ENCODE data around the gene MRPL38. TPM values are rescaled to one million over a fixed set of nuclear protein-coding genes. Genes with fewer than 3 reads are reported as not detected.

MRPL38 gene
- total RNA-seq, 1 experiment from 2014 or later: 33.5 TPM

- H3K9me2 ChIP-seq (replicated peaks; ENCODE audit: insufficient read depth, low read length): no peaks in the 10 kb centered on the region
- H2AFZ ChIP-seq (ENCODE audit: low read length): no peak overlapping the region
- H3K36me3 ChIP-seq (ENCODE audit: insufficient read depth, low read length): no peaks in the 10 kb centered on the region
- no peak overlapping the region for H3K27ac ChIP-seq (ENCODE audit: low read length)
- H3K79me2 ChIP-seq (ENCODE audit: low read length): peaks cover 12% of the 10 kb centered on the region
- peaks cover 17% of the 10 kb centered on the region for H3K4me1 ChIP-seq (ENCODE audit: low read length)
- no peak overlapping the region for H3K9ac ChIP-seq (ENCODE audit: low read length)
- H3K4me3 ChIP-seq (ENCODE audit: low read length): no peak overlapping the region
- no peak for DNase-seq
- H3K4me2 ChIP-seq (ENCODE audit: low read depth, low read length, poor library complexity, severe bottlenecking): no peak overlapping the region
- no peaks in the 10 kb centered on the region for H4K20me1 ChIP-seq (ENCODE audit: insufficient read depth, low read depth, low read length)
- H3K27me3 ChIP-seq (ENCODE audit: low read length): no peaks in the 10 kb centered on the region
- no peaks in the 10 kb centered on the region for H3K9me3 ChIP-seq (ENCODE audit: low read length)
These were observed 33.0 kb upstream of the MRPL38 start for GRCh38 chr17:75937652-75938051.

DNA sequence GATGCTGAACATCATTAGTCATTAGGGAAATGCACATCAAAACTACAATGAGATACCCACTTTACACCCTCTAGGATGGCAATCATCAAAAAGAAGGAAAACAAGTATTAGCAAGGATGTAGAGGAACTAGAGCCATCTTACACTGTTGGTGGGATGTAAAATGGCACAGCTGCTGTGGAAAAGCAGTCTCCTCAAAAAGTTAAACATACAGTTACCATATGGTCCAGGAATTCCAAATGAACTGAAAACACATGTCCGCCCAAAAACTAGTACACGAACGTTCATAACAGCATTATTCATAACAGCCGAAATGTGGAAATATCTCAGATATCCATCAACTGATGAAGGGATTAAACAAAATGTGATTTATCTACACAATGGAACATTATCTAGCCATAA, 29.1 kb upstream of the MRPL38 start:
- H3K4me2 ChIP-seq (ENCODE audit: low read depth, low read length, poor library complexity, severe bottlenecking): no peak overlapping the region
- no peaks in the 10 kb centered on the region for H3K79me2 ChIP-seq (ENCODE audit: low read length)
- no peaks in the 10 kb centered on the region for H3K9me2 ChIP-seq (replicated peaks; ENCODE audit: insufficient read depth, low read length)
- no peaks in the 10 kb centered on the region for H3K9me3 ChIP-seq (ENCODE audit: low read length)
- no peak overlapping the region for H3K9ac ChIP-seq (ENCODE audit: low read length)
- H3K27ac ChIP-seq (ENCODE audit: low read length): no peak overlapping the region
- H3K4me1 ChIP-seq (ENCODE audit: low read length): no peaks in the 10 kb centered on the region
- H3K4me3 ChIP-seq (ENCODE audit: low read length): no peak overlapping the region
- no peak for DNase-seq
- H4K20me1 ChIP-seq (ENCODE audit: insufficient read depth, low read depth, low read length): no peaks in the 10 kb centered on the region
- H3K27me3 ChIP-seq (ENCODE audit: low read length): no peaks in the 10 kb centered on the region
- no peak overlapping the region for H2AFZ ChIP-seq (ENCODE audit: low read length)
- no peaks in the 10 kb centered on the region; the same call in 1 of the 2 replicates for H3K36me3 ChIP-seq (ENCODE audit: insufficient read depth, low read length)

GRCh38 chr17:75932852-75933251, 28.2 kb upstream of the MRPL38 start:
- no peak overlapping the region for H2AFZ ChIP-seq (ENCODE audit: low read length)
- no peak overlapping the region for H3K9ac ChIP-seq (ENCODE audit: low read length)
- H3K4me1 ChIP-seq (ENCODE audit: low read length): no peaks in the 10 kb centered on the region
- no peak overlapping the region for H3K4me2 ChIP-seq (ENCODE audit: low read depth, low read length, poor library complexity, severe bottlenecking)
- no peaks in the 10 kb centered on the region for H3K9me2 ChIP-seq (replicated peaks; ENCODE audit: insufficient read depth, low read length)
- no peak overlapping the region for H3K4me3 ChIP-seq (ENCODE audit: low read length)
- DNase-seq: no peak
- no peaks in the 10 kb centered on the region for H4K20me1 ChIP-seq (ENCODE audit: insufficient read depth, low read depth, low read length)
- no peaks in the 10 kb centered on the region; the same call in 1 of the 2 replicates for H3K36me3 ChIP-seq (ENCODE audit: insufficient read depth, low read length)
- no peaks in the 10 kb centered on the region for H3K79me2 ChIP-seq (ENCODE audit: low read length)
- H3K27ac ChIP-seq (ENCODE audit: low read length): no peak overlapping the region
- H3K27me3 ChIP-seq (ENCODE audit: low read length): no peaks in the 10 kb centered on the region
- H3K9me3 ChIP-seq (ENCODE audit: low read length): no peaks in the 10 kb centered on the region

DNA sequence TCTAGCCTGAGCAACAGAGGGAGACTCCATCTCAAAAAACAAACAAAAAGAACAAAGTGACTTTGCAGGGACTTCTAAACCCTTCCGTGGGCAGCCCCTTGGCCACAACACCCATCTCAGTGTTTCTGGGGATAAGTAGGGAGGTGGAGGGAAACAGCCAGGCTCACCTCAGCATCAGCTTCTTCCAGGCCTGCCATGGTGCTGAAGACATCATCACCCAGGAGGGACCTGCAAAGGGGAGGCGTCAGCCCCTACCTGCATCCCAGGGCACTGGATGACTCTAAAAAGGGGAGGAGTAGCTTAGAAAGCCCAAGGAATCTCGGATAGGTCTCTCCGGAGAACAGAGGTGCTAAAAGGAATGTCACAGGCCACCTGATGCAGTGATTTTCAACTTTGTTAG, 26.4 kb upstream of the MRPL38 start:
- DNase-seq: no peak
- H4K20me1 ChIP-seq (ENCODE audit: insufficient read depth, low read depth, low read length): no peaks in the 10 kb centered on the region
- H3K79me2 ChIP-seq (ENCODE audit: low read length): no peaks in the 10 kb centered on the region
- H3K4me3 ChIP-seq (ENCODE audit: low read length): no peak overlapping the region
- no peaks in the 10 kb centered on the region for H3K9me2 ChIP-seq (replicated peaks; ENCODE audit: insufficient read depth, low read length)
- no peak overlapping the region for H3K27ac ChIP-seq (ENCODE audit: low read length)
- H3K9ac ChIP-seq (ENCODE audit: low read length): no peak overlapping the region
- no peaks in the 10 kb centered on the region for H3K27me3 ChIP-seq (ENCODE audit: low read length)
- no peaks in the 10 kb centered on the region for H3K4me1 ChIP-seq (ENCODE audit: low read length)
- no peaks in the 10 kb centered on the region for H3K9me3 ChIP-seq (ENCODE audit: low read length)
- no peak overlapping the region for H3K4me2 ChIP-seq (ENCODE audit: low read depth, low read length, poor library complexity, severe bottlenecking)
- H3K36me3 ChIP-seq (ENCODE audit: insufficient read depth, low read length): peaks cover 5% of the 10 kb centered on the region
- no peak overlapping the region for H2AFZ ChIP-seq (ENCODE audit: low read length)

DNA sequence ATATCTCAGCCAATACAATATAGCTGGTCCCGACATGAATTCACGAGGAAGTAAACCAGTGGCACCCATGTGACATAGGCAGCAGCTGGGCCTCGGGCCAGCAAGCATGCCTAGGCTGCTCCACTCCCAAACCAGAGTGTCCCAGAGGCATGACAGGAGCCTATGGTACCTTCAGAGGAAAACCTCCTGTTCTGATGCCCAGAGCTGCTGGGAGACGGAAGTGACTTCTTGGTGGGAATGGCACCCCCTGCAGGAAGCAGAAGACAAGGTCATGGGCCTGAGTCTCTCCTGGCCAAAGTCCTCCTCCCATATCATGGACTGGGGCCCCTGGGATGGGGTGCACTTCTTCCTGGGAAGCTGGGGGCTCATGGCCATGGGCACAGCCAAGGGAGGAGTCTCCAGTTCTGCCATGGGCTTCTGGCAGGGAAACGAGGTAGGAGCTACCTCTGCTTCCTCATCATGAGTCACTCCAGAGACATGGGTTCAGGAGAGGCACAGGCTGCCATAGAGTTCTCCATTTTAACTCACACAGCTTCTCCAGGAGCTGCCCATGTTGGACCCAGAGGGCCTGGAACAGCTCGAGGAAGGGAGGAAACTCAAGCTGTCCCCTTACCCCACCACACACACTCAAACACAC, 22.7 kb upstream of the MRPL38 start:
- Histone ChIP-seq H3K4me1 (ENCODE audit: low read length) (no peaks in the 10 kb centered on the region), H3K27me3 (ENCODE audit: low read length) (no peaks in the 10 kb centered on the region), H3K9me2 (replicated peaks; ENCODE audit: insufficient read depth, low read length) (no peaks in the 10 kb centered on the region), H2AFZ (ENCODE audit: low read length) (peak overlapping the region; percentile 21; the same call in 1 of the 2 replicates), H3K27ac (ENCODE audit: low read length) (no peak overlapping the region), H4K20me1 (ENCODE audit: insufficient read depth, low read depth, low read length) (no peaks in the 10 kb centered on the region), H3K4me3 (ENCODE audit: low read length) (no peak overlapping the region), H3K9me3 (ENCODE audit: low read length) (no peaks in the 10 kb centered on the region), H3K79me2 (ENCODE audit: low read length) (no peaks in the 10 kb centered on the region), H3K4me2 (ENCODE audit: low read depth, low read length, poor library complexity, severe bottlenecking) (no peak overlapping the region), H3K9ac (ENCODE audit: low read length) (no peak overlapping the region), H3K36me3 (ENCODE audit: insufficient read depth, low read length) (peaks cover 5% of the 10 kb centered on the region)
- DNase-seq: peak; percentile 69

DNA sequence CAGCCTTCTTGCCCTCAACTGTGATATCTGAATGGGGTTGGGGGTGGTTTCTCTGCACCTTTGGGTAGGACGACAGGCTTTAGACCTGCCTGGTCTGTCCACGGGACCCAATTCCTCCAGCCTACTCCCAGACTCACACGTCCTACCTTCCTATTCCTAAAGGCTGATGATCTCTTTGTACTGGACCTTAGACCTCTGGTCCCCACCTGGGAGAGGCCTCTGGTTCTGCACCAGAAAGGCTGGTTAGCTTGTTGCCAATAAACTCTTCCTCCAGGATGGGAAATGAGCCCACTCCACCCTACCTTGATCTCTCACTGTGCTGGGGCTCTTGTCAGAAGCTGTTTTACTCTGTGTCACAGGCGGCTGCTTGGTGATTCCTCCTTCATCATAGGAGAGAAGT, 21.8 kb upstream of the MRPL38 start:
- Histone ChIP-seq H2AFZ (ENCODE audit: low read length) (no peak overlapping the region), H3K27me3 (ENCODE audit: low read length) (no peaks in the 10 kb centered on the region), H3K9me3 (ENCODE audit: low read length) (no peaks in the 10 kb centered on the region), H3K36me3 (ENCODE audit: insufficient read depth, low read length) (peaks cover 5% of the 10 kb centered on the region; the same call in 1 of the 2 replicates), H3K9me2 (replicated peaks; ENCODE audit: insufficient read depth, low read length) (no peaks in the 10 kb centered on the region), H3K79me2 (ENCODE audit: low read length) (no peaks in the 10 kb centered on the region), H4K20me1 (ENCODE audit: insufficient read depth, low read depth, low read length) (no peaks in the 10 kb centered on the region), H3K4me1 (ENCODE audit: low read length) (no peaks in the 10 kb centered on the region), H3K9ac (ENCODE audit: low read length) (no peak overlapping the region), H3K4me2 (ENCODE audit: low read depth, low read length, poor library complexity, severe bottlenecking) (no peak overlapping the region), H3K27ac (ENCODE audit: low read length) (no peak overlapping the region), H3K4me3 (ENCODE audit: low read length) (no peak overlapping the region)
- DNase-seq: no peak

- H3K4me3 ChIP-seq (ENCODE audit: low read length): no peak overlapping the region
- DNase-seq: no peak
- H2AFZ ChIP-seq (ENCODE audit: low read length): no peak overlapping the region
- no peaks in the 10 kb centered on the region for H3K79me2 ChIP-seq (ENCODE audit: low read length)
- H3K9ac ChIP-seq (ENCODE audit: low read length): no peak overlapping the region
- H4K20me1 ChIP-seq (ENCODE audit: insufficient read depth, low read depth, low read length): no peaks in the 10 kb centered on the region
- H3K27ac ChIP-seq (ENCODE audit: low read length): no peak overlapping the region
- H3K9me2 ChIP-seq (replicated peaks; ENCODE audit: insufficient read depth, low read length): no peaks in the 10 kb centered on the region
- H3K9me3 ChIP-seq (ENCODE audit: low read length): no peaks in the 10 kb centered on the region
- H3K36me3 ChIP-seq (ENCODE audit: insufficient read depth, low read length): peaks cover 5% of the 10 kb centered on the region; the same call in 1 of the 2 replicates
- no peak overlapping the region for H3K4me2 ChIP-seq (ENCODE audit: low read depth, low read length, poor library complexity, severe bottlenecking)
- no peaks in the 10 kb centered on the region for H3K27me3 ChIP-seq (ENCODE audit: low read length)
- no peaks in the 10 kb centered on the region for H3K4me1 ChIP-seq (ENCODE audit: low read length)
These were observed 21.2 kb upstream of the MRPL38 start for GRCh38 chr17:75925912-75926311.

- Histone ChIP-seq H3K36me3 (ENCODE audit: insufficient read depth, low read length) (peaks cover 5% of the 10 kb centered on the region; the same call in 1 of the 2 replicates), H3K27me3 (ENCODE audit: low read length) (no peaks in the 10 kb centered on the region), H3K4me2 (ENCODE audit: low read depth, low read length, poor library complexity, severe bottlenecking) (no peak overlapping the region), H3K9ac (ENCODE audit: low read length) (no peak overlapping the region), H2AFZ (ENCODE audit: low read length) (no peak overlapping the region), H3K27ac (ENCODE audit: low read length) (no peak overlapping the region), H3K9me2 (replicated peaks; ENCODE audit: insufficient read depth, low read length) (no peaks in the 10 kb centered on the region), H3K4me1 (ENCODE audit: low read length) (no peaks in the 10 kb centered on the region), H3K9me3 (ENCODE audit: low read length) (no peaks in the 10 kb centered on the region), H3K4me3 (ENCODE audit: low read length) (no peak overlapping the region), H3K79me2 (ENCODE audit: low read length) (no peaks in the 10 kb centered on the region), H4K20me1 (ENCODE audit: insufficient read depth, low read depth, low read length) (no peaks in the 10 kb centered on the region)
- DNase-seq: no peak
These were observed 20.4 kb upstream of the MRPL38 start for GRCh38 chr17:75925103-75925502.
